ENCODE results near the gene FAR1.

The FAR1 gene

GRCh38 chr11:13761250-13761649 lies 92.8 kb downstream of the FAR1 start:
- TF ChIP-seq CTCF (IDR thresholded peaks at IDR 0.05; ENCODE audit: low read length, missing control alignments): no peak
- peak; percentile 4 for DNase-seq (ENCODE audit: low read depth)
- H3K4me3 ChIP-seq (replicated peaks; ENCODE audit: low read depth, low read length): no peak overlapping the region

DNA sequence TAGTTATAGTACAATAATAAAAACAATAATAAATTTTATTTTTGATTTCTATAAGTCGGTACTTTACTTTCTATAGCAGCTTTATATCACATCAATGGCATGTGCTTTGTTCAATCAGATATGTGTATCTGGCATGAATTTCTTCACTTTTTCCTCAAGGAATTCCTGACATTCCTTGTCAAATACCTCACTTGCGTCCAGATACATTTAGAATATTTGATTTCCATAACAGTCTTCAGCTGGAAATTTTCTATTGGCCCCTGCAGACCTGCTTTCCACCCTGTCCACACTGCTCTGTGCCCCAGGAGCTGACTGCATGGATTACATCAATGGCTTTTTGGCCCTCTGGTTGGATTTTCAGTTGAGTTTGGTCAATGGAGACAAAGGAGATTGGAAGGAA lies 93.2 kb downstream of the FAR1 start:
- DNase-seq (ENCODE audit: low read depth): peak; percentile 20
- no peak for TF ChIP-seq CTCF (IDR thresholded peaks at IDR 0.05; ENCODE audit: low read length, missing control alignments)
- H3K4me3 ChIP-seq (replicated peaks; ENCODE audit: low read depth, low read length): no peak overlapping the region

DNA sequence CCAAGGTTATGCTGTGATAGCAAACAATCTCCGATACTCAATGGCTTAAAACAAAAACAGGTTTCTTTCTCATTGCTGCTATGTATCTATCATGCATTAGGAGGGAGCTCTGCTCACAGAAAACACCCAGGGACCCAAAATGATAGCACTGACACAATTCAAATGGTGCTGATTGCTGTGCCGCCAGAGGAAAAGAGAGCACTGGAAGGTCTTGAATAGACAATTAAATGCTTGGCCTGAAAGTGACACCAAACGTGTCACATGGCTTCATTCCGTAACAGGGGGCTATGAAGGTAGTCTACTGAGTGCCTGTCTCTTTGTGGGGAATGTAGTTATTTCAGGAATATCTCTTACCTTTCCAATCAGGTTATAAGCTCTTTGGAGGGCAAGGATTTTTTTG lies 94.2 kb downstream of the FAR1 start:
- DNase-seq (ENCODE audit: low read depth): no peak
- no peak overlapping the region for H3K4me3 ChIP-seq (replicated peaks; ENCODE audit: low read depth, low read length)
- TF ChIP-seq CTCF (IDR thresholded peaks at IDR 0.05; ENCODE audit: low read length, missing control alignments): no peak

GRCh38 chr11:13763341-13763740 lies 94.9 kb downstream of the FAR1 start:
- H3K4me3 ChIP-seq (replicated peaks; ENCODE audit: low read depth, low read length): no peak overlapping the region
- no peak for TF ChIP-seq CTCF (IDR thresholded peaks at IDR 0.05; ENCODE audit: low read length, missing control alignments)
- DNase-seq (ENCODE audit: low read depth): no peak

DNA sequence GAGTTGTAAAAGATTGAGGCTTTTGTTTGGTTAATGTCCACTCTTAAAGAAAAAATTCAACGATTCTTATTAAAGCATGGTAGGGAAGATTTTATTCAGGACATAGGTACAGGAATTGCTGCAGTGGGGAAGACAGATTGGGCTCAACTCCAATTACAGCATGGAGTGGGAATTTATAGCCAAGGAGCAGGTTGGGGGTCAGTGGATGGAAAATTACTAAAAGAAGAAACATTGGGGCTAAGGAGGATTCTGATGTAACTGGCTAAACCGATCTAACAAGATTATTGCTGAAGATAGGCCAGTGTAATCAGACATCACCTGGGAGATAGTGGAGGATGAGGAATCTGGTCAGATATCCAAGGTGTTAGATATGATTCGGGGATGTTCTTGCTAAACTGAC lies 97.4 kb downstream of the FAR1 start:
- no peak for TF ChIP-seq CTCF (IDR thresholded peaks at IDR 0.05; ENCODE audit: low read length, missing control alignments)
- no peak overlapping the region for H3K4me3 ChIP-seq (replicated peaks; ENCODE audit: low read depth, low read length)
- DNase-seq (ENCODE audit: low read depth): no peak

DNA sequence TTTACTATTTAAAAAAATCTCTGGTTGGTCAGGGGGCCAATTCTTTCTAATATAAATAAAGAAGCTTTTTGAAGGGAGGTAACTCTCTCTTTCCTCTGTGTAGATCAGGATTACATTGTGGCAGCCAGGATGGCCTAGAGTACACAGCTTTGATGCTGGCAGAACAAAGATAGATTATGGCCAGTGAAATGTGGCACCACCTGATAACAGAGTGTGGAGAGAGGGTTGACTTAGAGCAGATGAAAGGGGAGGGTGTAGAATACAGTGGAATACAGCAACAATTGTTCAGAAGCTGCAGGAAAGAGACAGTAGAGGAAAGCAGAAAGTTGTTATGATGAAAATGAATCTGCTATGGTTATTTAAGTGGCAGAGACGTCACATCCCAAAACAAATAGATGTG lies 99.0 kb downstream of the FAR1 start:
- no peak for TF ChIP-seq CTCF (IDR thresholded peaks at IDR 0.05; ENCODE audit: low read length, missing control alignments)
- DNase-seq (ENCODE audit: low read depth): no peak

GRCh38 chr11:13769188-13769587 lies 100.7 kb downstream of the FAR1 start:
- TF ChIP-seq CTCF (IDR thresholded peaks at IDR 0.05; ENCODE audit: low read length, missing control alignments): no peak
- DNase-seq (ENCODE audit: low read depth): no peak
- H3K4me3 ChIP-seq (replicated peaks; ENCODE audit: low read depth, low read length): no peak overlapping the region

More for the DNA sequence above, 99.0 kb downstream of the FAR1 start:
- H3K4me3 ChIP-seq (replicated peaks; ENCODE audit: low read depth, low read length): no peak overlapping the region
